ENCODE data around the gene MYT1.

Gene MYT1

GRCh38 chr20:64168381-64169090, 4.3 kb downstream of the MYT1 start:
- no peak overlapping the region for H3K4me3 ChIP-seq (ENCODE audit: low read depth, low read length)
- TF ChIP-seq CTCF (IDR thresholded peaks at IDR 0.05; ENCODE audit: low read depth, low read length), result no peak

- H3K4me3 ChIP-seq (ENCODE audit: low read depth, low read length), result no peak overlapping the region
- TF ChIP-seq CTCF (IDR thresholded peaks at IDR 0.05; ENCODE audit: low read depth, low read length), result no peak
Observed at GRCh38 chr20:64169091-64169560, 4.9 kb downstream of the MYT1 start.

- no peak for TF ChIP-seq CTCF (IDR thresholded peaks at IDR 0.05; ENCODE audit: low read depth, low read length)
- H3K4me3 ChIP-seq (ENCODE audit: low read depth, low read length), result no peak overlapping the region
Observed at GRCh38 chr20:64171211-64171610, 7.0 kb downstream of the MYT1 start.

GRCh38 chr20:64173116-64173515, 8.9 kb downstream of the MYT1 start:
- no peak for TF ChIP-seq CTCF (IDR thresholded peaks at IDR 0.05; ENCODE audit: low read depth, low read length)
- no peak overlapping the region for H3K4me3 ChIP-seq (ENCODE audit: low read depth, low read length)

- no peak overlapping the region for H3K4me3 ChIP-seq (ENCODE audit: low read depth, low read length)
Observed at GRCh38 chr20:64176551-64176950, 12.3 kb downstream of the MYT1 start.

GRCh38 chr20:64176971-64177370, 12.7 kb downstream of the MYT1 start:
- no peak for TF ChIP-seq CTCF (IDR thresholded peaks at IDR 0.05; ENCODE audit: low read depth, low read length)
- H3K4me3 ChIP-seq (ENCODE audit: low read depth, low read length), result no peak overlapping the region

More at GRCh38 chr20:64176551-64176950, 12.3 kb downstream of the MYT1 start:
- no peak for TF ChIP-seq CTCF (IDR thresholded peaks at IDR 0.05; ENCODE audit: low read depth, low read length)

GRCh38 chr20:64177384-64177783, 13.1 kb downstream of the MYT1 start:
- H3K4me3 ChIP-seq (ENCODE audit: low read depth, low read length), result no peak overlapping the region

More at GRCh38 chr20:64177384-64177783, 13.1 kb downstream of the MYT1 start:
- TF ChIP-seq CTCF (IDR thresholded peaks at IDR 0.05; ENCODE audit: low read depth, low read length), result no peak
